GM18499 (cell line): ENCODE results near the gene CD82.
"Not testable (repeated sequence)": the region's sequence is repeated elsewhere in the genome, so short reads cannot be mapped to it uniquely, and the experiment has no call there.

Experiments
- ATAC-seq: cut with Tn5 transposase; IDR thresholded peaks from one replicate; pipeline ENCODE4 v1.9.1; 2021; ENCODE audit warnings: moderate number of reproducible peaks; ENCODE audit not compliant: insufficient read depth, unreplicated experiment

CD82 gene

DNA sequence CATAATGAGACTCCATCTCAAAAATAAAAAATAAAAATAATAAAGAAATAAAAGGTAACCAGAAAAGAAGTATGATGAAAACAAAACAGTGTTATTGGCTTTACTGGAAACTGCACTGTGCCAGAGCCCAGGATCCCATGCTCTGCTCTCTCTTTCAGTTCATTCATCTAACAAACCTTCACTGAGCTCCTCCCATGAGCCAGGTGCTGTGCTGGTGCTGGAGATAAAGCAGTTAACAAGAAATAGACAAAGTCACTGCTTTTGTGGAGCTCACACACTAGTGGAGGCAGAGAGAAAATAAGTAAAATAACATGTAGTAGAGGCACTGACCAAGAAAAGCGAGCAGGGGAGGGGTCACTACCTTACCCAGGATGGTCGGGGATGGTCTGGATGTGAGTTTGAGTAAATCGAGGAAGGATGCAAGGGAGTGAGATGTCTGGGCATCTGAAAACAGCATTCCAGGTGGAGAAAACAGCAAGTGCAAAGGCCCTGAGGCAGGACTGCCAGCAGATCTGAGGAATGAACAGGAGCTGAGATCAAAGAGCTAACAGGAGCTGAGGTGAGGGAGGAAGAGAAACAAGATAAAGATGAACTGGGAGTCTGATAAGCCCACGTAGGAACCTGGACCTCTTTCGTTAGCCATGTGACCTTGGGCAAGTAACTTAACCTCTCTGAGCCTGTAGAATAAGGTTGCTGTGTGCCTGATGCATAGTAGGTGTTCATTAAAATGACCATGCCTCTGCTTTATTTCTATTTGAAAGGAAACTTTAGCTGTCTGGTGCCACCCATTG, 31.3 kb upstream of the CD82 start:
- ATAC-seq = no peak

DNA sequence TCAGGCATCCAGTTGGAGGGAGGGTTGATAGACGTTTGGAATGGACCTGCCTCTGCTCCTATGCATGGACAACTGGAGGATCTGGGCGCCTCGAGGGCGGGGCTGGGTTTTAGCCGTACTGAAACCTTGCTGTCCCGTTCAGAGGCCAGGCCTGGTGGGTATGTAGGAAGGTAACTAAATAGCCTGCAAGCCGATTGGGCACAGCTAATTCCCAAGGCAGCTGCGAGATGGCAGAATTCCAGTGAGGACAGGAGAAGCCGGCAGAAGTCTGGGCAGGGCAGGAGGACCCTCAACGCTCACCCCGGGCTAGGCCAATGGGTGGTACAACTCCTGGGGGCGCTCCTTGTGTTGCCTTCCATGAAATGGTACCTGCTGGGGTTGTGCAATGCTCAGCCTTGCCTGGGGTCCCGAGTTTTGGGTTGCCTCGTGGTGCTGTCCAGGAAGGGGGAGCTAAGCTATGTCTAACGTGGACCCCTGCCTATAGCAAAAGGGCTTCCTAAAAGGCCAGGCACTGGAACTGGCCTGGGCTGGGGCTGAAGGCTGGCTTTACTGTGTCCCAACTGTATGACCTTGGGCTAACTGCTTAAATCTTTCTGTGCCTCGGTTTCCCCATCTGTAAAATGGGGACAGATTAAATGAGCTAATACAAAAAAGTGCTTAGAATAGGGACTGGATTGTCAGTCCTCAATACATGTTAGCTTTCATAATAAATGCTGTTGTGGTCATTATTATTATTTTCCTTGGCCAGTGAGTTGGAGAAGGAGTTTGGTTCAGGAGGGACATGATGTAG, 30.1 kb upstream of the CD82 start:
- no peak for ATAC-seq

DNA sequence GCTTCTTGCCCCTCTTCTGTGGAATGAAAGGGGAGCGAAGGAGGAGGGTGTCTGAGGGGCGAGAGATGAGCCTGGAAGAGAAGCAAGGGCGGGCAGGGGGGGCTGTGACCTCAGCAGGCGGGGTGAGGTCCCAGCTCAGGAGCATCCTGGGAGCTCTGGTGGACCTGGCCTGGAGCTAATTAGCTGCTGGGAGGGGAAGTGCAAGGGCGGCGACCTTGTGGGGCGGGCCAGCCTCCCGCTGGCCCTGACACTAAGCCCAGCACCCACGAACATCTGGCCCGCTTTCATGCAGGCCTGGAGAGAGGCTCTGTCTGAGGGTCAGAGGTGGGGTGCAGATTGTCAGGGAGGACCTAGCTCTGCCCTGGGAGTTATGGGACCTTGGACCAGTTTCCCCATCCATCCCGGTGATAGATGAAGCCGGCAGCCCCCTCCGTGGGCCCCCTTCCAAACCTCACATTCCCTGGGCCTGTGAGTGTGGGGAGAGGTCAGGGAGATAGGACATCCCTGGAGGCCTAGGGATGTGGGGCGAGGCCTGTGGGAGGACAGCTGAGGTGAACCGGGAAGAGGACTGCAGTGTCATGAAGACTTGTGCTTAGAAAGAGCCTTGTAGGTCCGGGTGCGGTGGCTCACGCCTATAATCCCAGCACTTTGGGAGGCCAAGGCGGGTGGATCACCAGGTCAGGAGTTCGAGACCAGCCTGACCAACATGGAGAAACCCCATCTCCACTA, 28.5 kb upstream of the CD82 start:
- no peak for ATAC-seq

DNA sequence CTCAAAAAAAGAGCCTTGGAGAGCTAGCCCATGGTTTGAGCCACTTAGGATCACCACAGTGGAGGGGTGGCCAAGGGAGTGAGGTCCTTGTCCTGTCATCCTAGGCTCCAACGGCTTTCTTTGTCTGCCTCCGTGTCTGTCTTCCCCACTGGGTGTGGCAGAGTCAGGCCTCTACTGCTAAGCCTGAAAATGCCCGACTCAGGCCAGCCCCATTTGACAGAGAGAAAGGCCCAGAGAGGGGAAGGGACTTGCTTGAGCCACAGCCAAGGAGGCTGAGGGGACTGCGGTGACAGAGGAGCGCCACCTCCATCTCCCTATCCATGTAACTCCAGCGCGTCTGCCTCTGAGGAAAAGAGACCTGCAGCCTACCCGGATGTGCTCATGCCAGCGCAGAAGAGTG, 27.8 kb upstream of the CD82 start:
- ATAC-seq = no peak

DNA sequence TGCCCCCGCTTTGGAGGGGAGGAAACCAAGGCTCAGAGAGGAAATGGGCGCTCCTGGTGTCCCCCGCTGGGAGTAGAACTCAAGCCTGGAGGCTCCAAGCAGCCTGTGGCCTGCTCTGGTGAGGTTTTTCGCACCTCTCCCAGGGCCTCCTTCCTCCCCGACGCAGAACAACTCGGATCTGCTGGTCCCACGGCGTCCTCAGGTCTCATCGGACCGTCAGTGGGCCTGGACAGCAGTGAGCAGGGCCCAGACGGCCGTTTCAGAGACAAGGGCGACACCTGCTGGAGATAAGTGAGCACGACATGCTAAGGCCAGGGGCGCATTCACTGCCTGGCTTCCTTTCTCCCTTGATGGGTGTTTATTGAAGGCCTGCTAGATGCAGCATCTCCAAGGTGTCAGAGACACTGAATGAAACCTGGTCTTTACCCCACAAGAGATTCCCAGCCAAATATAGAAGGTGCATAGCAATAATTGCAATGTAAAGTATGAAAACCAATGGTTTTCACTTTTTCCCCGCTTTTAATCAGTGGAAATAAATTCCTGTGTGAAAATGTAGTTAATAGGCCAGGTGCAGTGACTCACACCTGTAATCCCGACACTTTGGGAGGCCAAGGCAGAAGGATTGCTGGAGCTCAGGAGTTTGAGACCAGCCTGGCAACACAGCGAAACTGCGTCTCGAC, 26.9 kb upstream of the CD82 start:
- no peak for ATAC-seq

DNA sequence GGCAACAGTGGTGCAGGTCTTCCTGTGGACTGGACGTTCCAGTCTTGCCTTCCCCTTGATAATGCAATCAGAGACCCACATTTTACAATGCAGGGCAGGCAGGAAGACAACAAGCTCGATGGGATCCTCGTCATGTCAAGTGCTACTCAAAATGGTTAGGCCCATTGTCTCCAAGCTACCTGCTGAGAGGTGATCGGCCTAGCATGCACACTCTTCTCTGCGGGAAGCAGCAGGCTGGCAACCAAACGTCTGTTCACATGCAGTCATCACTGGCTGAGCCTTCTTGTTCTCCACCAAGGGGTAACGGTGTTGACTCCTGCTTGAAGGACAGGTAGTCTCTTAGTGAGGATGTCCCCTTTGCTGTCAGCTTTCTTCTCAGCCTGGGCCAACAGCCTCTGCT, 25.5 kb upstream of the CD82 start:
- ATAC-seq = no peak

DNA sequence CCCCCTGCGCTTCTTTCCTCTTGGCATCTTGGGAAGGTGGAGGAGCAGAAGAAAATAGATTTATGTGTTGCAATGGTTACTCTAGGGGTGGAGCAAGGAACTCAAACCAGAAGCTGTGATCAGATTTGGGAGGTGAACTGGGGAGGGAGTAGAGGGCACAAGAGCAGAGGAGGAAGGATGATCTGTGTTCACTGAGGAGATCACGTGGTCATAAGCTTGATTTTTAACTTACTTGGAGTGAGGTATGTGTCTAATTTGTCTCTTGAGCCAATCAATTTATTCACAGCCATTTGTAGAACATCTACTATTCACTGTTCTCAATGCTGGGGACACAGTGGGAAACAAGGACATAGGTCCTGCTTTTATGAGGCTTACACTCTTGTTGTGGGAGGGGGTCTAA, 24.8 kb upstream of the CD82 start:
- no peak for ATAC-seq

DNA sequence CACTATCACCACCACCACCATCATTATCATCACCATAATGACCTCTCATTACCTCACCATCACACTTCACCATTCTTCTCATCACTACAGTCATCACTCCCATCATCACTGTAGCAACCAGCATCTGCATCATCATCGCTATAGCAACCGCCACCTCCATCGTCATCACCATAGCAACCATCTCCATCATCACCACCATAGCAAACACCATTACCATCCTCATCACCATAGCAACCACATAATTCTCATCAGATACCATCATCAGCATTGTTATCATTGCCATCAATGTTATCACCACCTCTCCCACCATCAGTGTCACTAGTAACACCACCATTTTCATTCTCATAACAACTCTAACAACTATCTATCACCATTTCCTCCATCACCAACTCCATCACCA, 23.1 kb upstream of the CD82 start:
- ATAC-seq = no peak

DNA sequence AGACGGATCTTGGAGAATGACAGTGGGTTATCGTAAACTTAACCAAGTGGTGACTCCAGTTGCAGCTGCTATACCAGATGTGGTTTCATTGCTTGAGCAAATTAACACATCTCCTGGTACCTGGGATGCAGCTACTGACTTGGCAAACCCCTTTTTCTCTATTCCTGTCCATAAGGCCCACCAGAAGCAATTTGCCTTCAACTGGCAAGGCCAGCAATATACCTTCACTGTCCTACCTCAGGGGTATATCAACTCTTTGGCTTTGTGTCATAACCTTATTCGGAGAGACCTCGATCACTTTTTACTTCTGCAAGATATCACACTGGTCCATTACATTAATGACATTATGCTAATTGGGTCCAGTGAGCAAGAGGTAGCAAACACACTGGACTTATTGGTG, 18.5 kb upstream of the CD82 start:
- not testable (repeated sequence) for ATAC-seq

DNA sequence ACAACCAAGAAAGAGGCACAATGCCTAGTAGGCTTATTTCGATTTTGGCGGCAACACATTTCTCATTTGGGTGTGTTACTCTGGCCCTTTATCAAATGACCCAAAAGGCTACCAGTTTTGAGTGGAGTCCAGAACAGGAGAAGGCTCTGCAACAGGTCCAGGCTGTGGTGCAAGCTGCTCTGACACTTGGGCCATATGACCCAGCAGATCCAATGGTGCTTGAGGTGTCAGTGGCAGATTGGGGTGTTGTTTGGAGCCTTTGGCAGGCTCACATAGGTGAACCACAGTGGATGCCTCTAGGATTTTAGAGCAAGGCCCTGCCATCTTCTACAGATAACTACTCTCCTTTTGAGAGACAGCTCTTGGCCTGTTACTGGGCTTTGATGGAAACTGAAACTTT, 17.9 kb upstream of the CD82 start:
- ATAC-seq = not testable (repeated sequence)

DNA sequence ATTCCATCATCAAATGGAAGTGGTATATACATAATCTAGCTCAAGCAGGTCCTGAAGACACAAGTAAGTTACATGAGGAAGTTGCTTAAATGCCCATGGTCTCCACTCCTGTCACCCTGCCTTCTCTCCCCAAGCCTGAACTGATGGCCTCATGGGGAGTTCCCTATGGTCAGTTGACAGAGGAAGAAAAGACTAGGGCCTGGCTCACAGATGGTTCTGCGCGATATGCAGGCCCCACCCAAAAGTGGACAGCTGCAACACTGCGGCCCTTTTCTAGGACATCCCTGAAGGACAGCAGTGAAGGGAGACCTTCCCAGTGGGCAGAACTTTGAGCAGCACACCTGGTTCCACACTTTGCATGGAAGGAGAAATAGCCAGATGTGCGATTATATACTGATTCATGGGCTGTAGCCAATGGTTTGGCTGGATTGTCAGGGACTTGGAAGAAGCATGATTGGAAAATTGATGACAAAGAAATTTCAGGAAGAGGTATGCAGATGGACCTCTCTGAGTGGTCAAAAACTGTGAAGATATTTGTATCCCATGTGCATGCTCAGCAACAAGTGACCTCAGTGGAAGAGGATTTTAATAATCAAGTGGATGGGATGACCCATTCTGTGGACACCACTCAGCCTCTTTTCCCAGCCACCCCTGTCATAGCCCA, 17.3 kb upstream of the CD82 start:
- no peak for ATAC-seq

DNA sequence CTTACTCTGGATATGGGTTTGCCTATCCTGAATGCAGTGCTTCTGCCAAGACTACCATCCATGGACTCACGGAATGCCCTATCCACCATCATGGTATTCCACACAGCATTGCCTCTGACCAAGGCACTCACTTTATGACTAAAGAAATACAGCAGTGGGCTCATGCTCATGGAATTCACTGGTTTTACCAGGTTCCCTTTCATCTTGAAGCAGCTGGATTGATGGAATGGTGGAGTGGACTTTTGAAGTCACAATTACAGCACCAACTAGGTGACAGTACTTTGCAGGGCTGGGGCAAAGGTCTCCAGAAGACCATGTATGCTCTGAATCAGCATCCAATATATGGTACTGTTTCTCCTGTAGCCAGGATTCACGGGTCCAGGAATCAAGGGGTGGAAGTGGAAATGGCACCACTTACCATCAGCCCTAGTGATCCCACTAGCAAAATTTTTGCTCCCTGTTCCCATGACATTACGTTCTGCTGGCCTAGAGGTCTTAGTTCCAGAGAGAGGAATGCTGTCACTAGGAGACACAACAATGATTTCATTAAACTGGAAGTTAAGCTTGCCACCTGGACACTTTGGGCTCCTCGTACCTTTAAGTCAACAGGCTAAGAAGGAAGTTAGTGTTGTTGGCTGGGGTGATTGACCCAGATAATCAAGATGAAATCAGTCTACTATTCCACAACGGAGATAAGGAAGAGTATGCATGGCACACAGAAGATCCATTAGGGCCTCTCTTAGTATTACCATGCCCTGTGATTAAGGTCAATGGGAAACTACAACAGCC, 16.3 kb upstream of the CD82 start:
- ATAC-seq = not testable (repeated sequence)

DNA sequence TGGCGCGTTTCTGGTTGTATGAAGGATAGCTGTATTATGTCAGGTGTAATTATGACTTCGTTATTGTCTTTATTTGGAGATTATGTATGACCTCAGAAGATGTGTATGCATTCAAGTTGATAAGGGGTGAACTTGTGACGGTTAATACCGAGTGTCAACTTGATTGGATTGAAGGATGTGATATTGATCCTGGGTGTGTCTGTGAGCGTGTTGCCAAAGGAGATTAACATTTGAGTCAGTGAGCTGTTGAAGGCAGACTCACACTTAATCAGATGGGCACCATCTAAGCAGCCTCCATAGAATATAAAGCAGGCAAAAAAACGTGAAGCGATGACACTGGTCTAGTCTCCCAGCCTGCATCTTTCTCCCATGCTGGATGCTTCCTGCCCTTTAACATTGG, 15.3 kb upstream of the CD82 start:
- no peak for ATAC-seq

DNA sequence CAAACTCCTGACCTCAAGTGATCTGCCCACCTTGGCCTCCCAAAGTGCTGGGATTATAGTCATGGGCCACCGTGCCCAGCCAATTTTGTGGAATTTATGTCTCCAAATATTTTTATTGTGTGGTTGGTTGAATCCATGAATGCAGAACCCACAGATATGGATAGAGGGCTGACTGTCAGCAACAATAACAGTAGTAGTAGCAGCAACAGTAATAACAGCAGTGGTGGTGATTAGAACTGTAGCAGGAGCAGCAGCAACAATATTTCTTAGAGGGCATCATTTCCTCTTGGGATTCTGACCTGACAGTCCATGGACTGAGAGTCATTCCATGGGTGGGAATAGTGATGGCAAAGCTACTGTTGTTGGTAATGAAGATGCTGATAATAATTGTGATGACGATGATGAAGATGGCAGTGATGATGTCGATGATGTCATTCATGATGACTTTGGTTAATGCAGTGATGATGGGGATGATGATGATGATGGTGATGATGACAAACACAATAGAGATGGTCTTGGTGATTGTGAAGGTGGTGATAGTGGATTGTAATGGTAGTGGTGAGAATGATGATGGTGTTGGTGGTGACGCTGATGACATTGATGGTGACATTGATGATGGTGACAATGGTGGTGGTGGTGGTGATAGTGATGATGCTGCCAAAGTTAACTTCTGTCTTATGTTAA, 13.9 kb upstream of the CD82 start:
- ATAC-seq = no peak

DNA sequence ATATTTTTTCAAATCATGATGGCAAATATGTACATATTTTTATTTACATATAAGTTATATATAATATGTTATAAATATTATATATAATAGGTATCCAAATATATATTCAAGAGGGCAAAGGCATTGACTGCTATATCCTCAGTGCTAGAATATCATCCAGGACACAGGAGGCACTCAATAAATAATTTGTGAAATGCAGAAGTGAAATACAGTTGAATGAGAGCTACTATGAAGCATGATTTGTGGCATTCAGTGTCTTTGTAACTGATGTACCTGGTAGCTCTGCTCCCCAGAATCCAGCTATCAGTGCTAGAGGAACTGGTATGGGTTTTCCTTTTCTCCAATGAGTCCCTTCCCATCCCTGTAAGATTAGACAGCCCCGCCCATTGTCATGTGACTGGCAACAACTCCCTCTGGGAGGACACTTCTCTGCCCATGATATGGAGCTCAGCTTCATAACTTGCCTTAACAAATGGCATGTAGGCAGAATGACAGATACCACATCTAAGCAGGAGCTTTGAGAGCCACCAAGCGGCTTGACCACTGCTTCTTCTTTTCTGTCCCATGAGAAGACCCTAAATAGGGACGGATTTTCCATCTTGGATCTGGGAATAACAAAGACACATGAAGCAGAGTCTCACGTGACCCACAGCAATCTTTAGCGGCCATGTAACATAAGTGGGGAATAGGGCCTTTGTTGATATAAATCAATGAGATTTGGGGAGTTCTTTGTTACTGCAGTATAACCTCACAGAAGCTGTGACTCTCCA, 10.2 kb upstream of the CD82 start:
- ATAC-seq = no peak

DNA sequence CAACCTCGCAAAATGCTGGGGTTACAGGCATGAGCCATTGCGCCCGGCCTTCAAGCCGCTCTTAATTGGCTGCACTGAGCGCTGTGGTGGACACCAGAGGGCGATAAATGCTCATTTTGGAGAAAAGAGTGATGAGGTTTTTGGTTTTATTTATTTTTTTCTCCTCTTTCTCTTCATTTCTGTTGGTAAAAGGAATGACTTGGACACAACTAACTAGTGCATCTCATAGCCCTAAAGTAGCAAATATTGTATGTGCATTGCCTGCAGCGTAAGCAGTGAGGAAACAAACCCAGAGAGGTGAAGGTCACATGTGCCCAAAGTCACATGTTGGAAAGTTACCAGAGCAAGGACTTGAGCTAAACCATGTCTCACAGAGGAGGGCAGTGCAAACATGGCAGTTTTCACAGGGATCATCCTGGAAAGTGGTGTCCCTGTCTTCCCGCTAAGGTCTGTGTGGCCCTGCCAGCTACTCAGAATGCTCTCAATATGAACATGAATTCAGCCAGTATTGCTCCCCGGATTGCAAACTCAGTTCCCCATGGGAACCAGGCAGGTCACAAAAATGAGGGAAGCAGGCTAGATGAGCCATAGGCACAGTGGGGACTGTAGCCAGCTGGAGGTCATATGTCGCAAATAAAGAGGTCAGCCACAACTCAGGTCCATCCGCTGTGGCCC, 8.6 kb upstream of the CD82 start:
- no peak for ATAC-seq

DNA sequence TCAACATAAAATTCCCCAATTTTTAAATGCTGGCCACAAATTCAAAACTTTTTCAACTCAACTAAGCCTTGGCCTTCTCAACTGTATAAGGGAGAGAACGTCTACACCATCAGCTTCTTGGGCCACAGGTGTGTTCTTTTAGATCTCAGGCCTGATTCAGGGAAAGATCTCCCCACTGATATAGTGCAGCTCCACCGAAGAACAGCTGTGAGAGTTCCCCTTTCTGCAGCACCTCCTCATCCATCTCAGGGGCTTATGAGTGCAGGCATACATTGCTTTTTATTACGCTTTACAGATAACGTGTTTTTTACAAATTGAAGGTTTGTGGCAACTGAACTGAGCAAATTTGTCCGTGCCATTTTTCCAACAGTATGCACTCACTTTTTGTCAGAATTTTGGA, 8.0 kb upstream of the CD82 start:
- no peak for ATAC-seq
